HEK293T (cell line): ENCODE measurements around the gene CPEB4.

Experiments
- ARNT ChIP-seq: fragments of 450-650 bp; IDR thresholded peaks from 2 replicates; pipeline ENCODE4 v1.6.1; 2017; ENCODE audit warnings: mild to moderate bottlenecking
- BHLHE40 ChIP-seq: fragments of 450-650 bp; IDR thresholded peaks from 2 replicates; pipeline ENCODE4 v1.6.1; 2016; ENCODE audit warnings: mild to moderate bottlenecking, moderate library complexity, borderline replicate concordance
- CTBP1 ChIP-seq: fragments of 450-650 bp; IDR thresholded peaks from 2 replicates; pipeline ENCODE4 v1.6.1; 2016; ENCODE audit warnings: borderline replicate concordance
- ELF4 ChIP-seq: fragments of 450-650 bp; IDR thresholded peaks from 2 replicates; pipeline ENCODE4 v1.6.1; 2017; ENCODE audit warnings: antibody characterized with exemption
- FOXA1 ChIP-seq: fragments of 450-650 bp; IDR thresholded peaks from 2 replicates; pipeline ENCODE4 v1.6.1; 2016; ENCODE audit warnings: mild to moderate bottlenecking
- FOXK2 ChIP-seq: fragments of 450-650 bp; IDR thresholded peaks from 2 replicates; pipeline ENCODE4 v1.6.1; 2016; ENCODE audit warnings: mild to moderate bottlenecking
- FOXM1 ChIP-seq: fragments of 450-650 bp; IDR thresholded peaks from 2 replicates; pipeline ENCODE4 v1.6.1; 2017; ENCODE audit warnings: mild to moderate bottlenecking, borderline replicate concordance
- L3MBTL2 ChIP-seq: fragments of 450-650 bp; conservative IDR thresholded peaks from 2 replicates; pipeline ENCODE4 v1.6.1; 2016; ENCODE audit warnings: mild to moderate bottlenecking
- NFRKB ChIP-seq: fragments of 450-650 bp; IDR thresholded peaks from 2 replicates; pipeline ENCODE4 v1.6.1; 2016; ENCODE audit warnings: mild to moderate bottlenecking, moderate library complexity
- PKNOX1 ChIP-seq: fragments of 450-650 bp; IDR thresholded peaks from 2 replicates; pipeline ENCODE4 v1.6.1; 2016
- SP1 ChIP-seq: fragments of 450-650 bp; IDR thresholded peaks from 2 replicates; pipeline ENCODE4 v1.6.1; 2017
- SUZ12 ChIP-seq: fragments of 450-650 bp; IDR thresholded peaks from 2 replicates; pipeline ENCODE4 v1.6.1; 2016; ENCODE audit warnings: mild to moderate bottlenecking
- TARDBP ChIP-seq: fragments of 450-650 bp; IDR thresholded peaks from 2 replicates; pipeline ENCODE4 v1.6.1; 2016
- ZNF384 ChIP-seq: fragments of 450-650 bp; IDR thresholded peaks from 2 replicates; pipeline ENCODE4 v1.6.1; 2016

- no peak for TF ChIP-seq SUZ12
- TF ChIP-seq PKNOX1: no peak
- no peak for TF ChIP-seq FOXK2
- TF ChIP-seq BHLHE40: no peak
- TF ChIP-seq FOXM1: no peak
- TF ChIP-seq ARNT: no peak
- TF ChIP-seq L3MBTL2: no peak
- TF ChIP-seq TARDBP: no peak
- no peak for TF ChIP-seq SP1
- no peak for TF ChIP-seq ZNF384
- TF ChIP-seq NFRKB: no peak
- no peak for TF ChIP-seq FOXA1
- TF ChIP-seq ELF4: no peak
- TF ChIP-seq CTBP1: no peak
These were observed 6.2 kb upstream of the CPEB4 start for GRCh38 chr5:173881811-173882575.
